Measurements from ENCODE around the gene IL22. TPM values are rescaled to one million over a fixed set of nuclear protein-coding genes. Genes with fewer than 3 reads are reported as not detected.

The IL22 gene
- total and polyA plus RNA-seq, 2 donors (not counting 1 experiment from before 2014, with no cell fraction given), result not detected

DNA sequence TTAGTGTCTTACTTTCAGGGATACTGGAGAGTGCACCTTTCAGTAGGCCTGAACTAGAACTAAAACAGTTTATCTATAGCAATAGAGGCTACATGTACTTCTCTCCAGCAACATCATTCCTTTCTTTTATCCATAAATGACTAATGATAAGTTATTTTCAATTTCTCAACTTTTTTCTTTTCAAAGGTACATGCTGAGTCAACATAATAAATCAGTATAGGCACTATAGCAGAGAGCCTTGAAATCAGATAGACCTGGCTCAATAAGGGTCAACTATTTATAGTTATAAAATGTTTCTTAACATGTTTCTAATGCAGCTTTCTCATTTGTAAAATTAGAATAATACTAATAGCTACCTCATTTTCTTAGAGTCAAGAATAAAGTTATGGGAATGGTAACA is 5.6 kb downstream of the IL22 start:
- Mint-ChIP-seq H3K9me3 (ENCODE audit: insufficient read depth) (no peaks in the 10 kb centered on the region), H3K27me3 (peaks cover 24% of the 10 kb centered on the region), H3K4me3 (no peak overlapping the region), H3K4me1 (no peaks in the 10 kb centered on the region), H3K27ac (no peak overlapping the region)
- intact Hi-C loops (cut with micrococcal nuclease), result no loop called here
- no peak for ATAC-seq (ENCODE audit: low read depth)
- peaks cover 0 to 3% (median 0%) of the 10 kb centered on the region in 4 experiments for H3K27me3 ChIP-seq (replicated peaks in 1 of 4; ENCODE audit: control extremely low read depth in 1 of 4, control insufficient read depth in 3 of 4, insufficient read depth in 4 of 4, low read length in 3 of 4)
- H3K27ac ChIP-seq (ENCODE audit: low read length in 2 of 2), result no peak overlapping the region
- H3K9me3 ChIP-seq (ENCODE audit: control extremely low read depth in 1 of 3, control insufficient read depth in 2 of 3, insufficient read depth in 1 of 3, low read length in 2 of 3), result no peaks in the 10 kb centered on the region
- no peaks in the 10 kb centered on the region for H3K4me1 ChIP-seq (ENCODE audit: control insufficient read depth in 2 of 2, insufficient read depth in 2 of 2, low read length in 2 of 2)
- H3K4me3 ChIP-seq (ENCODE audit: control extremely low read depth in 1 of 5, extremely low read depth in 1 of 5, insufficient read depth in 1 of 5, low read depth in 2 of 5, low read length in 4 of 5), result no peak overlapping the region
- POLR2A ChIA-PET, result no interaction called here
- TF ChIP-seq, protein P1, sequence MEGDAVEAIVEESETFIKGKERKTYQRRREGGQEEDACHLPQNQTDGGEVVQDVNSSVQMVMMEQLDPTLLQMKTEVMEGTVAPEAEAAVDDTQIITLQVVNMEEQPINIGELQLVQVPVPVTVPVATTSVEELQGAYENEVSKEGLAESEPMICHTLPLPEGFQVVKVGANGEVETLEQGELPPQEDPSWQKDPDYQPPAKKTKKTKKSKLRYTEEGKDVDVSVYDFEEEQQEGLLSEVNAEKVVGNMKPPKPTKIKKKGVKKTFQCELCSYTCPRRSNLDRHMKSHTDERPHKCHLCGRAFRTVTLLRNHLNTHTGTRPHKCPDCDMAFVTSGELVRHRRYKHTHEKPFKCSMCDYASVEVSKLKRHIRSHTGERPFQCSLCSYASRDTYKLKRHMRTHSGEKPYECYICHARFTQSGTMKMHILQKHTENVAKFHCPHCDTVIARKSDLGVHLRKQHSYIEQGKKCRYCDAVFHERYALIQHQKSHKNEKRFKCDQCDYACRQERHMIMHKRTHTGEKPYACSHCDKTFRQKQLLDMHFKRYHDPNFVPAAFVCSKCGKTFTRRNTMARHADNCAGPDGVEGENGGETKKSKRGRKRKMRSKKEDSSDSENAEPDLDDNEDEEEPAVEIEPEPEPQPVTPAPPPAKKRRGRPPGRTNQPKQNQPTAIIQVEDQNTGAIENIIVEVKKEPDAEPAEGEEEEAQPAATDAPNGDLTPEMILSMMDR (IDR thresholded peaks at IDR 0.05), result no peak
- TF ChIP-seq EZH2 (IDR thresholded peaks at IDR 0.05; ENCODE audit: borderline replicate concordance, insufficient read depth, low read depth, low read length, poor library complexity, severe bottlenecking), result no peak
- no peak overlapping the region for H2AFZ ChIP-seq (ENCODE audit: insufficient read depth, low read depth, low read length, poor library complexity, severe bottlenecking)
- CTCF ChIA-PET, result interaction anchor here (1.4 to 3.1 kb wide), 3 partner anchors 11 to 70 kb away, joined by 4 to 8 read pairs (median 6); no protein-coding TSS in a partner anchor
- H3K9ac ChIP-seq (ENCODE audit: low read length), result no peak overlapping the region
- H3K36me3 ChIP-seq (replicated peaks in 1 of 2; ENCODE audit: control extremely low read depth in 1 of 2, control insufficient read depth in 1 of 2, extremely low read depth in 1 of 2, insufficient read depth in 2 of 2, low read length in 1 of 2), result no peaks in the 10 kb centered on the region
- no peaks in the 10 kb centered on the region for H4K20me1 ChIP-seq (ENCODE audit: control insufficient read depth, insufficient read depth, low read length, poor library complexity, severe bottlenecking)
- H3K79me2 ChIP-seq (ENCODE audit: control insufficient read depth, insufficient read depth, low read length), result no peaks in the 10 kb centered on the region
- no peak for DNase-seq
- H3K4me2 ChIP-seq (replicated peaks; ENCODE audit: low read depth, low read length, poor library complexity, severe bottlenecking), result no peak overlapping the region

DNA sequence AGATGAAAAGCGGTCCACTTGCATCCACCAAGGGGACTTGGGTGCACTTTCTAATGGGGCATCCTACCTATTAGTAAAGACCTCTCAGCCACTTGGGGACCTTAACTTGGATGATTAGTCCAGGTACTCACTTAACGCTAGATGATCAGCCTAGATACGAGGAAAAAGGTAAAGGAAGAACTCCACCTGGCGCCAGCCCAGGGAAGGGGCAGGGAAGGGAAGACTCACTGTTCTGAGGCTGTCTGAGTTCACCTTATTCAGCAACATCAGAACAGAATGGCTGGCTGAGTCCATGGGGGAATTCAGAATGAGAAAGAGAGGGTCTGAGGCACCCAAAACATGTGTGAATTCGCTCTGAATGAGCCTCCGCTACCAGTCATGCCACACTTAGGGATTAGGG is 7.1 kb downstream of the IL22 start:
- peaks cover 17% of the 10 kb centered on the region for H3K27me3 Mint-ChIP-seq
- no peaks in the 10 kb centered on the region for H3K9me3 Mint-ChIP-seq (ENCODE audit: insufficient read depth)
- no peak for TF ChIP-seq EZH2 (IDR thresholded peaks at IDR 0.05; ENCODE audit: borderline replicate concordance, insufficient read depth, low read depth, low read length, poor library complexity, severe bottlenecking)
- TF ChIP-seq, protein P1 (IDR thresholded peaks at IDR 0.05), result no peak
- no peak overlapping the region for H2AFZ ChIP-seq (ENCODE audit: insufficient read depth, low read depth, low read length, poor library complexity, severe bottlenecking)
- ATAC-seq (ENCODE audit: low read depth) (no peak), DNase-seq (no peak)
- 95% methylated on average over 5 of the region's 6 CpGs for WGBS (ENCODE audit: insufficient coverage)
- H3K27ac ChIP-seq (ENCODE audit: low read length in 2 of 2), result no peak overlapping the region
- H3K9ac ChIP-seq (ENCODE audit: low read length), result no peak overlapping the region
- H3K4me1 Mint-ChIP-seq, result peaks cover 2% of the 10 kb centered on the region
- CTCF ChIA-PET, result no interaction called here
- H3K4me3 ChIP-seq (ENCODE audit: control extremely low read depth in 1 of 5, extremely low read depth in 1 of 5, insufficient read depth in 1 of 5, low read depth in 2 of 5, low read length in 4 of 5), result no peak overlapping the region
- no peaks in the 10 kb centered on the region for H3K9me3 ChIP-seq (ENCODE audit: control extremely low read depth in 1 of 3, control insufficient read depth in 2 of 3, insufficient read depth in 1 of 3, low read length in 2 of 3)
- H3K27ac Mint-ChIP-seq, result no peak overlapping the region
- no peak overlapping the region for H3K4me3 Mint-ChIP-seq
- H3K27me3 ChIP-seq (replicated peaks in 1 of 4; ENCODE audit: control extremely low read depth in 1 of 4, control insufficient read depth in 3 of 4, insufficient read depth in 4 of 4, low read length in 3 of 4), result no peaks in the 10 kb centered on the region
- H3K36me3 ChIP-seq (replicated peaks in 1 of 2; ENCODE audit: control extremely low read depth in 1 of 2, control insufficient read depth in 1 of 2, extremely low read depth in 1 of 2, insufficient read depth in 2 of 2, low read length in 1 of 2), result no peaks in the 10 kb centered on the region
- peaks cover 2 to 4% of the 10 kb centered on the region in 2 donors for H3K4me1 ChIP-seq (ENCODE audit: control insufficient read depth in 2 of 2, insufficient read depth in 2 of 2, low read length in 2 of 2)
- no peak overlapping the region for H3K4me2 ChIP-seq (replicated peaks; ENCODE audit: low read depth, low read length, poor library complexity, severe bottlenecking)
- POLR2A ChIA-PET, result no interaction called here
- no peaks in the 10 kb centered on the region for H4K20me1 ChIP-seq (ENCODE audit: control insufficient read depth, insufficient read depth, low read length, poor library complexity, severe bottlenecking)
- intact Hi-C loops (cut with micrococcal nuclease), result no loop called here
- no peaks in the 10 kb centered on the region for H3K79me2 ChIP-seq (ENCODE audit: control insufficient read depth, insufficient read depth, low read length)
